Psoas muscle (tissue), 8 donors: ENCODE data around the gene CTSD. TPM values are rescaled to one million over a fixed set of nuclear protein-coding genes. Genes with fewer than 3 reads are reported as not detected.
A peak's percentile ranks its signal among the peaks of the same experiment; 100 is the strongest.

Experiments
- ATAC-seq, 4 donors: fragments of 200-7000 bp; cut with Tn5 transposase; one replicate each; pipeline ENCODE4 v1.9.1; 2020; ENCODE audit warnings: moderate library complexity in 3 of 4, mild to moderate bottlenecking in 2 of 4
- DNase-seq, 2 donors: peaks; one replicate each; pipeline ENCODE4 v3.0.0-alpha.2; 2020
- H3K27ac ChIP-seq: fragments of 200-600 bp; one replicate; pipeline ENCODE4 v1.8.0; 2022
- H3K27me3 ChIP-seq, 3 donors: fragments of 200-600 bp in 1 of 3; one replicate each; pipeline versions ENCODE4 v1.6.1 to v1.8.0; 2013 to 2022; ENCODE audit warnings: low read length in 2 of 3, mild to moderate bottlenecking in 2 of 3, moderate library complexity in 1 of 3; ENCODE audit not compliant: insufficient read depth in 3 of 3
- H3K36me3 ChIP-seq, 2 donors: fragments of 200-600 bp in 1 of 2; one replicate each; pipeline versions ENCODE4 v1.6.1 to v1.8.0; 2013 to 2022; ENCODE audit warnings: low read depth in 1 of 2, mild to moderate bottlenecking in 1 of 2, moderate library complexity in 1 of 2; ENCODE audit not compliant: insufficient read depth in 1 of 2
- H3K4me1 ChIP-seq: fragments of 200-600 bp; one replicate; pipeline ENCODE4 v1.8.0; 2022
- H3K4me3 ChIP-seq: fragments of 200-600 bp; one replicate; pipeline ENCODE4 v1.8.0; 2022; ENCODE audit warnings: mild to moderate bottlenecking
- H3K9me3 ChIP-seq: fragments of 200-600 bp; one replicate; pipeline ENCODE4 v1.8.0; 2022
- CTCF ChIP-seq: fragments of 200-600 bp; IDR thresholded peaks from one replicate; pipeline ENCODE4 v1.8.0; 2022; ENCODE audit warnings: antibody characterized with exemption
- WGBS, 3 donors: extraction: QIAGEN DNeasy Blood & Tissue Kit; methylation state at CpG; one replicate each; pipeline versions ENCODE4 v1.1.6 to v1.1.7; 2013; 5-methylcytosine and 5-hydroxymethylcytosine counted together
- intact Hi-C, 2 donors: fragments of 100-400 bp; cut with DNase I; formaldehyde crosslinking; loops; one replicate each; pipeline versions ENCODE4 v1.11.0 to v1.14.2; 2022
- polyA plus RNA-seq, 3 donors: library from polyadenylated mRNA; stranded (reverse); fragments of 200-250 nt; gene quantifications; one replicate each; pipeline ENCODE4 v1.2.3, GENCODE V29; 2013
- total RNA-seq, 4 donors: library from RNA; stranded (reverse); fragmentation: NEBNext Ultra II Directional in 2 of 4; extraction: Animal tissue kit (Norgen Biotek cat#: 25700) in 2 of 4; gene quantifications; one replicate each; pipeline versions ENCODE4 v1.2.1 to v1.2.4, GENCODE V29; 2021 to 2023
- donor health status: healthy with polysubstance abuse.
- donor health status: DM: no; HTN: no; CAD: no; lungs with moderate emphysema.
- donor health status: Bipolar disorder and iron deficiency.
- donor health status: healthy.
- donor health status: DM: yes; HTN: yes; CAD: no.
- donor health status: DM: no; HTN: no; CAD: no.
- donor health status: DM: no; HTN: no; CAD: no.
- donor health status: DM: yes; HTN: yes; CAD: no.

CTSD gene
- total and polyA plus RNA-seq, 7 donors: 343 to 1,317 (median 680) TPM

- WGBS, 3 donors: 73 to 78% (median 75%) methylated on average over 7 of the region's 7 CpGs
- Histone ChIP-seq H3K27ac (no peak overlapping the region), H3K27me3 (no peaks in the 10 kb centered on the region), H3K36me3 (no peaks in the 10 kb centered on the region), H3K4me3 (no peak overlapping the region), H3K9me3 (no peaks in the 10 kb centered on the region), H3K4me1 (peaks cover 6% of the 10 kb centered on the region)
- intact Hi-C loops: no loop called here
- no peak for TF ChIP-seq CTCF
- DNase-seq: no peak
- ATAC-seq: no peak
Observed at GRCh38 chr11:1768141-1768469, 4.4 kb upstream of the CTSD start.

DNA sequence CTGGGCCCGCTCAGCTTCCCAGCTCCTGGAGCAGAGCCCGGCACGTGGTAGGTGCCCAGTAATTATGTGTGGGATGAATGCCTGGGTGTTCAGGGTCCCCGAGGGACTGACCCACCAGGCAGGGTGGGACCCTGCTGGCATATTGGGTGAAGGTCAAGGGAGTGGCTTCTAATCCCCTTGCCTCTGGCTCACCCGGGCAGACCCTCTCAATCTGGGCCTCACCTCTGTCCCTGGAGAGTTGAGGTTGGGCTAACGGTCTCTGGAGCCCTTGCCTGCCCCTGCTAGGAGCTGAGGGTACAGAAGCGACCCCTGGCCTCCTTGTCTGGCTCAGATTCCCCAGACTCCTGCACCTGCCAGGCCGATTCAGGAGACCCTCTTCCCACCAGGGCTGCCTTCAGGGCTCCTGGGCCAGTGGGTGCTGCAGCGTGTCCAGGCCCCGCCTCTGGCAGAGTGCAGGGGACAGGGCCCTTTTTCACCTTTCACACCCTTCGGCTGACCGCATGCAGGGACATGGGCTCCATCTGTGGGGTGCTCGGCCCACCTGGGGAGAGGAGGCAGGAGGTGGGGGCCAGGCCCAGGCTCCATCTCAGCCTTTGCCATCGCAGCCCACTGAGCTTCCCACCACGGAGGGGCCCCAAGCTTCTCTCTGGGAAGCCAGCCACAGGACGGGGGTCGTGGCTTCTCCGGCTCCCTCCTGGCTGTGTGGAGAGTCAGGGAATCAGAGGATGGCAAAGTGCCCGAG lies 3.8 kb upstream of the CTSD start:
- 83 to 92% (median 86%) methylated on average over 16 to 19 of the region's 19 CpGs for WGBS, 3 donors
- Histone ChIP-seq H3K4me1 (peaks cover 6% of the 10 kb centered on the region), H3K36me3 (no peaks in the 10 kb centered on the region), H3K9me3 (no peaks in the 10 kb centered on the region), H3K27ac (no peak overlapping the region), H3K27me3 (no peaks in the 10 kb centered on the region), H3K4me3 (no peak overlapping the region)
- TF ChIP-seq CTCF: no peak
- no peak for ATAC-seq
- intact Hi-C loops: no loop called here
- DNase-seq: peak in 1 of 2 donors; percentile 44

GRCh38 chr11:1766719-1767398 lies 3.1 kb upstream of the CTSD start:
- WGBS, 3 donors: 89 to 93% (median 91%) methylated on average over 22 of the region's 22 CpGs
- Histone ChIP-seq H3K4me1 (peaks cover 12% of the 10 kb centered on the region), H3K9me3 (no peaks in the 10 kb centered on the region), H3K4me3 (no peak overlapping the region), H3K27ac (no peak overlapping the region), H3K27me3 (no peaks in the 10 kb centered on the region), H3K36me3 (no peaks in the 10 kb centered on the region)
- ATAC-seq (no peak), DNase-seq (peak in 1 of 2 donors; percentile 39)
- no peak for TF ChIP-seq CTCF
- intact Hi-C loops: no loop called here

- no peak overlapping the region for H3K4me3 ChIP-seq
- H3K4me1 ChIP-seq: peaks cover 20% of the 10 kb centered on the region
- WGBS, 3 donors: 84 to 86% (median 85%) methylated on average over 28 of the region's 28 CpGs
- H3K27ac ChIP-seq: no peak overlapping the region
- ATAC-seq (no peak), DNase-seq (peak; percentile 12 to 42)
- H3K27me3 ChIP-seq: no peaks in the 10 kb centered on the region
- H3K9me3 ChIP-seq: no peaks in the 10 kb centered on the region
- no peaks in the 10 kb centered on the region for H3K36me3 ChIP-seq
- TF ChIP-seq CTCF: no peak
- intact Hi-C loops: no loop called here
Observed at GRCh38 chr11:1765871-1766718, 2.4 kb upstream of the CTSD start.
